Small intestine (tissue), 7 donors: ENCODE results near the gene BACE2. TPM values are rescaled to one million over a fixed set of nuclear protein-coding genes. Genes with fewer than 3 reads are reported as not detected.

Experiments used
- DNase-seq, 2 donors: peaks; one replicate each; pipeline versions ENCODE4 v3.0.0 to v3.0.0-alpha.2; 2013
- FAIRE-seq: peaks from 2 replicates; lab custom pipeline; 2012; peaks lifted over from hg19 to GRCh38; lab: Jason Lieb, UNC
- H3K27ac ChIP-seq, 3 donors: one replicate each; pipeline ENCODE4 v1.5.1; 2013; ENCODE audit warnings: low read length in 2 of 3, mild to moderate bottlenecking in 2 of 3, control low read depth in 1 of 3, inconsistent platforms in 1 of 3, low read depth in 1 of 3, moderate library complexity in 1 of 3
- H3K27me3 ChIP-seq, 3 donors: one replicate each; pipeline ENCODE4 v1.6.1; 2013; ENCODE audit warnings: low read length in 3 of 3, inconsistent platforms in 1 of 3; ENCODE audit not compliant: control insufficient read depth in 3 of 3, insufficient read depth in 3 of 3
- H3K36me3 ChIP-seq, 3 donors: one replicate each; pipeline ENCODE4 v1.6.1; 2013; ENCODE audit warnings: low read length in 3 of 3, inconsistent platforms in 1 of 3, low read depth in 1 of 3, mild to moderate bottlenecking in 1 of 3, moderate library complexity in 1 of 3; ENCODE audit not compliant: control insufficient read depth in 3 of 3, insufficient read depth in 2 of 3
- H3K4me1 ChIP-seq, 3 donors: one replicate each; pipeline ENCODE4 v1.6.1; 2013; ENCODE audit warnings: low read length in 2 of 3, inconsistent platforms in 1 of 3, low read depth in 1 of 3, mild to moderate bottlenecking in 1 of 3, moderate library complexity in 1 of 3; ENCODE audit not compliant: control insufficient read depth in 3 of 3, insufficient read depth in 2 of 3
- H3K4me3 ChIP-seq, 3 donors: one replicate each; pipeline ENCODE4 v1.5.1; 2013; ENCODE audit warnings: low read length in 3 of 3, control low read depth in 1 of 3, inconsistent platforms in 1 of 3, low read depth in 1 of 3, mild to moderate bottlenecking in 1 of 3, moderate library complexity in 1 of 3
- H3K9me3 ChIP-seq, 2 donors: one replicate each; pipeline ENCODE4 v1.6.1; 2013; ENCODE audit warnings: low read depth in 1 of 2, low read length in 1 of 2; ENCODE audit not compliant: control insufficient read depth in 2 of 2, insufficient read depth in 1 of 2
- WGBS, 3 donors: extraction: QIAGEN DNeasy Blood & Tissue Kit; methylation state at CpG; one replicate each; pipeline ENCODE4 v1.1.7; 2013; 5-methylcytosine and 5-hydroxymethylcytosine counted together
- polyA plus RNA-seq, 4 donors: library from polyadenylated mRNA; stranded (reverse) in 3 of 4; unstranded in 1 of 4; fragments of 200-250 nt in 3 of 4; fragments of 120-200 nt in 1 of 4; gene quantifications; one replicate each; pipeline versions ENCODE4 v1.2.1 to v1.2.3, GENCODE V29; 2013
- donor health status: healthy with polysubstance abuse.
- donor health status: control.
- donor health status: control.
- donor health status: Bipolar disorder and iron deficiency.
- donor health status: healthy.

The BACE2 gene
- polyA plus RNA-seq, 4 donors = 3.2 to 56.1 (median 9.1) TPM

DNA sequence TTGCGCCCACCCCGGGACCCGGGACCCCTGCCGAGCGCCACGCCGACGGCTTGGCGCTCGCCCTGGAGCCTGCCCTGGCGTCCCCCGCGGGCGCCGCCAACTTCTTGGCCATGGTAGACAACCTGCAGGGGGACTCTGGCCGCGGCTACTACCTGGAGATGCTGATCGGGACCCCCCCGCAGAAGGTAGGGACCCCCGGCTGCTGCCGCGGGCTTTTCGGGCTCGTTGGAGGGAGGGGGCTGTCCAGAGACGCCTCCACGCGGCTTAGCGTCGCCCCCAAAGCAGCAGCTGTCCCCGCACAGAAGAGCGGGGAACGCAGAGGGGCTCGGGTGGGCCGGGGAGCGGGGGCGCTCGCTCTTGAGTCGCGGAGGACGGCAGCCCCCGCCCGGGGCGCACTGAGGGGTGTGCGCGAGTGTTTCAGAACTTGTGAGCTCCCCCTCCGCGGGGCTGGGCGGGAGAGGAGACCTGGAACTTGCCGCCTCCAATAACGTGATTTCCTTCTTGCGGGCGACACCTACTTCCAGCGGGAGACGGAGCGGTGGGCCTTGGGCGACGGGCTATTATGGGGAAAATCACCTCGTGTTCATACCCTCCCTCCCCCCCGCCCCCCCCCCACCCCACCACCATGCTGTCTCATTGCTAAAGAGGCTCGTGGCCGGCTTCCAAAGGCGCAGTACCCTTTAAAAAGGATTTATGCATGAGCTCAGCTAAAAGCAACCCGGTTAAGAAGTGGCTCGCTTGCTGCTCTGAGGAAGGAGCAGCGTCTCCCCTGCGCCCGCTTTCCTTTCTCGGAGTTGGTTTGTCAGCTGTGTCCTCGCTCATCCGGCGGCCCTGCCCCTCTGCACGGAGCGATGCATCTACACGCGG is 664 bp downstream of the BACE2 start:
- 1% methylated on average over 60 to 75 of the region's 75 CpGs for WGBS, 3 donors
- FAIRE-seq (no peak), DNase-seq (peak; percentile 41 to 63)
- no peaks in the 10 kb centered on the region for H3K36me3 ChIP-seq
- H3K27me3 ChIP-seq = peaks cover 0 to 2% (median 0%) of the 10 kb centered on the region in 3 donors
- H3K27ac ChIP-seq = peak overlapping the region; percentile 28 to 91 (median 29)
- H3K9me3 ChIP-seq = no peaks in the 10 kb centered on the region
- H3K4me1 ChIP-seq = peaks cover 0 to 2% (median 2%) of the 10 kb centered on the region in 3 donors
- H3K4me3 ChIP-seq = peak overlapping the region; percentile 70 to 84 (median 73)

DNA sequence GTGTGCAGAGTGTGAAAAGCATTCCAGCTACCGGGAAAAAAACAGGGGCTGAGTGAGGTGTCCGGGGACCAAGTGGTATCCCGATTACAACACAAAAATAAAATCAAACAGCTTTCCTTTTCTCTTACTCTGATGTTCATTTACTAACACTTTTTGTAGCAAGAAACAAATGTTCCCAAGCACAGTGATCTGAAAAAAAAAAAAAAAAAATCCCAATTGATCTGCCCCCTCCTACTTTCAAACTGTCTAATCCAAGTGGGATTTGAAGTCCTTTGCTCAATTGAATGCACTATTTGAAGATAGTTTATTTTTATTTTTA is 1.3 kb downstream of the BACE2 start:
- Histone ChIP-seq H3K27me3 (peaks cover 0 to 2% (median 0%) of the 10 kb centered on the region in 3 donors), H3K4me3 (peak overlapping the region; percentile 70 to 84 (median 73)), H3K36me3 (no peaks in the 10 kb centered on the region), H3K9me3 (no peaks in the 10 kb centered on the region), H3K27ac (peak overlapping the region in 1 of 3 donors; percentile 91), H3K4me1 (peaks cover 0 to 2% (median 2%) of the 10 kb centered on the region in 3 donors)
- no peak for FAIRE-seq
- WGBS, 3 donors = 0 to 3% (median 2%) methylated on average over 3 of the region's 3 CpGs
- DNase-seq = no peak

DNA sequence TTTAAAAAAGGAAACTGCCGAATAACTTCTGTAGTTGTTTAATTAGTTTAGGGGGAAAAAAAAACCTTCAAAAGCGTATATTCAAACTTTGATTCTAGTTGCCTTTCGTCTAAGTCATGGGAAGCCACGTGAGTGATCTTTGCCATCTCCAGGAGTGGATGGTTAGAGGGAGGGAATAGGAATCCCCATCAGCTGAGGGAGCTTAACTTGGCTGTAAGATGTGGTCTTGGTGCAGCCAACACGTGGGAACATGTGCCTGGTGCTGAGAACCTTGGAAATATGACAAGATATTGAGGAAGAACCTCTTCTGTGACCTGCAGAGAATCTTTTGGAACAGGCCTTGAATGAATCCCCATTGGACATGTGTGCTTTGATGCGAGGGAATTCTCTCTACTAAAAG is 1.7 kb downstream of the BACE2 start:
- FAIRE-seq = no peak
- 36 to 52% (median 48%) methylated on average over 6 of the region's 6 CpGs for WGBS, 3 donors
- Histone ChIP-seq H3K36me3 (peaks cover 0 to 3% (median 0%) of the 10 kb centered on the region in 3 donors), H3K4me1 (peaks cover 0 to 2% (median 2%) of the 10 kb centered on the region in 3 donors), H3K9me3 (no peaks in the 10 kb centered on the region), H3K4me3 (no peak overlapping the region), H3K27ac (no peak overlapping the region), H3K27me3 (peaks cover 0 to 2% (median 0%) of the 10 kb centered on the region in 3 donors)
- DNase-seq = no peak

DNA sequence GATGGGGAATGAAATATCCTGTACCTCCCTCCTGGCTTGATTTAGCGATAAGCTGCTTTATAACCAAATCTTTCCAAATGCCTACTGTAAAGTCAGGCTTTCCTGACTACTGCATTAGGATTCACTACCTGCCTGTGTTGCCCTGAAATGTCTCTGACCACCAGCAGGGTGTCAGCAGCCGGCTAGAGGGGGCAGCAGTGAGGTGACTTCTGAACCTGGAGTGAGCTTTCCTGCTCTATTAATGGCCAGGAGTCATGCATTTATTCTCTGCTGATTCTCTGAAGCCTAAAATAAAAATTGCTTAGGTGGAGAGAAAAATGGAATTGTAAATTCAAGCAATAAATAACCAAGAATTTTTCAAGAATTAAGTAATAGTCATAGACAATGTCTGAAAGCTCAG is 2.5 kb downstream of the BACE2 start:
- H3K27ac ChIP-seq = peak overlapping the region in 1 of 3 donors; percentile 84

DNA sequence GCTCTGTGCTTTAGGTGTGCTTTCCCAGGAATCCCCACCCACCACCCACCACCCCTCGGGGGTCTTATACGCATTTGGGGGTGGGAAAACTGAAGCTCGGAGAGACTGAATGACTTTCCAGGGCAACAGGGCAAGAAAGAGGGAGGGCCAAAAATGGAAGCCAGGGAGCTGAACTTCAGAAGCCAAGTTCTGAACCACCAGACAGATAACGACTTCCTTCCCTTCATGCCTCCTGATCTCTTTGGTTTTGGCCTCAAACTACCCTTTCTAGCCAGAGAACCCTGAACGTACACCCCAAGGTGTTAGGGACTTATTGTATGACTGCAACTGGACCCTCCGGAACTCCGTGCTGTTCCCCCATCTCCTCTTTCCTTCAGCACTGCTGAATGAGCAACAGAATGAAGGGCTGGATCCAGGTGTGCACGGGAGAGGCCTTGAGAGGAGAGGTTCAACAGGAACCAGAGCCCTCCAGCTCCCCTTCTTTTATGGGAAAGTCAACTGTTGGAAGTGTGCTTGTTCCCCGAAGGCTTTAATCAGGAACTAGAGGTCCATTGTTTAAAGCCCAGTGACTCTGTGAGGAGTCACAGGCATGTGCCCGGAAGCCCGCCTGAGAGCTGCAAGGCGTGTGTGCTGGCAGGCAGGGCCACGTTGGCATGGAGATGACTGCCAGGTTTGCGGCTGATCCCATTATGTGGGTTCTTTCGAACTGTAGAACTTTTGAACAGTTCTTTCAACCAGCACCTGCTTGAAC is 3.1 kb downstream of the BACE2 start:
- 25 to 60% (median 41%) methylated on average over 15 of the region's 15 CpGs for WGBS, 3 donors
- Histone ChIP-seq H3K27me3 (peaks cover 0 to 2% (median 0%) of the 10 kb centered on the region in 3 donors), H3K9me3 (no peaks in the 10 kb centered on the region), H3K27ac (peak overlapping the region in 1 of 3 donors; percentile 84), H3K36me3 (peaks cover 0 to 3% (median 0%) of the 10 kb centered on the region in 3 donors), H3K4me3 (no peak overlapping the region), H3K4me1 (peaks cover 0 to 2% (median 2%) of the 10 kb centered on the region in 3 donors)
- FAIRE-seq = no peak
- peak in 1 of 2 donors; percentile 69 for DNase-seq

More for the DNA sequence above, 2.5 kb downstream of the BACE2 start:
- DNase-seq = peak; percentile 57 to 59
- H3K4me3 ChIP-seq = no peak overlapping the region
- FAIRE-seq = no peak
- WGBS, 3 donors = 16 to 33% (median 26%) methylated on average over 2 of the region's 2 CpGs
- H3K4me1 ChIP-seq = peaks cover 0 to 2% (median 2%) of the 10 kb centered on the region in 3 donors
- peaks cover 0 to 2% (median 0%) of the 10 kb centered on the region in 3 donors for H3K27me3 ChIP-seq
- H3K36me3 ChIP-seq = peaks cover 0 to 3% (median 0%) of the 10 kb centered on the region in 3 donors
- H3K9me3 ChIP-seq = no peaks in the 10 kb centered on the region

DNA sequence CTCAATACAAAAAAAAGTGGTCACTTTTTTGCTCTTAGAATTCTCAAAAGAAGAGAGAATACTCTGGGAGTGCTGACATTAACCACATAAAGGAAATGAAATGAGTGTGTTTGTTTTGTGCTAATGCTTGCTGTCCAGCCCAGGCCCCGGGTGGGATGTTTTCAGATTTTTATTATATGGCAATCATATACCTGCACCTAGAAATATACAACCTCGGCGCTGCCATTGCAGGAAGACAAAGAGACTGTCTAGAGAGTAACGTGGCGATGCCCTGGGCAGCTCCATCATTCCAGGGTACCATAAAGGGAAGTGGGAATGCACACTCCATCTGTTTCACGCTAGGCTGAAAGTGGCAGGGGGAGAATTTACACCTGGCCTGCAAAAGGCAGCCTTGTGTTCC is 7.1 kb downstream of the BACE2 start:
- no peak for FAIRE-seq
- no peak for DNase-seq
- 79 to 84% (median 82%) methylated on average over 6 of the region's 6 CpGs for WGBS, 3 donors

DNA sequence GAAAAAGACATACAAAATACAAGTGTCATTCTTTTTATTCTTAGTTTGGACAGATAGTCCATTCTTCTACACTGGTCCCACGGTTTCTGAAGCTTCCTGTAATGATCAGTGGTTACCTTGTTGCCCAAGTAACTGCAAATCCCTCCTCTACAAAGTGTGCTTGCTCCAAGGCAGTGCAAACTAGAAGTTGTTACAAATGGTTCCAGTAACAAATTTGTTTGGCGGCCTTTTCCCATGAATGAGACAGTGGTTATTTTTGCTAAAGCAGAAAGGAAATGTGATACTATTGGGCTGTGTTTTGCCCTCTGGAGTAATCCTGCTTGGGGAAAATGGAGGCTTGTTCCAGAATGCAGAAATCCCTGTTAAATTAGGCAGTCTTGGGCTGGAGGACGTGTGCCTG is 8.9 kb downstream of the BACE2 start:
- no peak for DNase-seq
- Histone ChIP-seq H3K4me1 (peaks cover 0 to 2% (median 0%) of the 10 kb centered on the region in 3 donors), H3K36me3 (peaks cover 0 to 3% (median 0%) of the 10 kb centered on the region in 3 donors), H3K27me3 (no peaks in the 10 kb centered on the region), H3K27ac (no peak overlapping the region), H3K9me3 (no peaks in the 10 kb centered on the region), H3K4me3 (no peak overlapping the region)
- no peak for FAIRE-seq
- 75 to 83% (median 83%) methylated on average over 3 of the region's 3 CpGs for WGBS, 3 donors

More for the DNA sequence above, 7.1 kb downstream of the BACE2 start:
- H3K4me1 ChIP-seq = peaks cover 0 to 2% (median 0%) of the 10 kb centered on the region in 3 donors
- H3K36me3 ChIP-seq = peaks cover 0 to 3% (median 0%) of the 10 kb centered on the region in 3 donors
- no peaks in the 10 kb centered on the region for H3K27me3 ChIP-seq
- H3K4me3 ChIP-seq = no peak overlapping the region
- no peaks in the 10 kb centered on the region for H3K9me3 ChIP-seq
- H3K27ac ChIP-seq = no peak overlapping the region

DNA sequence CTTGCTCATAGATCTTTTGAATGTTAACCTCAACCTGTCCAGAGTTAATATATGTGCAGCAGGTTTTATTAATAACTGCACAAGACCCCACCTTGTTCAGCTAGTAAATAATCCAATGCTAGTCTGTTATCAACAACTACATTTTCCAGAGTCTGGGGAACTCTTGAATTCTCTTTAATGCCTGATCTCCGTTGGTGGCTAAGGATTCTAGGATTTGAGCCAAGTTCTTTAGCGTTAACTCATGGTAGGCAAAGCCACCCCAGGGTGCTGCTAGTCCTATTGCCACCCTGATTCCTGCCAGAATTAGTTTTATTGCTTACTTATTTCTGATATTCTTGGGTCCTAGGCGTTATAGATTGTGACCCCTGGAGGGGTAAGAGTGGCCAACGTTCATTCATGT is 12.8 kb downstream of the BACE2 start:
- Histone ChIP-seq H3K4me1 (no peaks in the 10 kb centered on the region), H3K36me3 (no peaks in the 10 kb centered on the region), H3K9me3 (no peaks in the 10 kb centered on the region), H3K4me3 (no peak overlapping the region), H3K27ac (no peak overlapping the region), H3K27me3 (no peaks in the 10 kb centered on the region)
- no peak for DNase-seq
- FAIRE-seq = no peak
- WGBS, 3 donors = 32 to 67% (median 50%) methylated on average over 4 of the region's 4 CpGs
